ENCODE data around the gene KRTAP12-3.

- TF ChIP-seq HLTF (IDR thresholded peaks at IDR 0.05), result no peak
- no peak for TF ChIP-seq JUNB (CRISPR knock-in tag; conservative IDR thresholded peaks at IDR 0.05)
- TF ChIP-seq CTCF (IDR thresholded peaks at IDR 0.05 in 2 of 3, conservative IDR thresholded peaks at IDR 0.05 in 1 of 3; ENCODE audit: insufficient read depth in 2 of 3, low read depth in 1 of 3, low read length in 3 of 3), result no peak
- no peak for TF ChIP-seq ARID2 (IDR thresholded peaks at IDR 0.05)
- no peak for TF ChIP-seq CREM (IDR thresholded peaks at IDR 0.05; ENCODE audit: low read depth)
- no peak for TF ChIP-seq POLR2AphosphoS5 (IDR thresholded peaks at IDR 0.05; ENCODE audit: control insufficient read depth, insufficient read depth, low read depth, low read length)
- no peak for TF ChIP-seq BRF1 (IDR thresholded peaks at IDR 0.05; ENCODE audit: borderline replicate concordance, extremely low read depth, insufficient read length)
These were observed 864 bp upstream of the KRTAP12-3 start for GRCh38 chr21:44656868-44657267.
